Glutamatergic neuron (in vitro differentiated cells): ENCODE data around the gene BSDC1. TPM values are rescaled to one million over a fixed set of nuclear protein-coding genes. Genes with fewer than 3 reads are reported as not detected.
"Not testable (repeated sequence)": the region's sequence is repeated elsewhere in the genome, so short reads cannot be mapped to it uniquely, and the experiment has no call there.

Source experiments
- DNase-seq: peaks from one replicate; pipeline ENCODE4 v3.0.0; 2022
- H3K27ac Mint-ChIP-seq: one replicate; pipeline ENCODE4 v1.8.0; 2020; ENCODE audit warnings: mild to moderate bottlenecking, mixed read lengths, inconsistent platforms; ENCODE audit not compliant: unreplicated experiment
- H3K27me3 Mint-ChIP-seq: one replicate; pipeline ENCODE4 v1.8.0; 2020; ENCODE audit warnings: mild to moderate bottlenecking, moderate library complexity, mixed read lengths, inconsistent platforms; ENCODE audit not compliant: unreplicated experiment
- H3K36me3 Mint-ChIP-seq: one replicate; pipeline ENCODE4 v1.8.0; 2020; ENCODE audit warnings: mild to moderate bottlenecking, mixed read lengths, inconsistent platforms; ENCODE audit not compliant: unreplicated experiment
- H3K4me1 Mint-ChIP-seq: one replicate; pipeline ENCODE4 v1.8.0; 2020; ENCODE audit warnings: mild to moderate bottlenecking, low read depth, mixed read lengths, inconsistent platforms; ENCODE audit not compliant: unreplicated experiment
- H3K4me3 Mint-ChIP-seq: one replicate; pipeline ENCODE4 v1.8.0; 2020; ENCODE audit warnings: mild to moderate bottlenecking, mixed read lengths, inconsistent platforms; ENCODE audit not compliant: unreplicated experiment
- H3K9me3 Mint-ChIP-seq: one replicate; pipeline ENCODE4 v1.8.0; 2020; ENCODE audit warnings: mild to moderate bottlenecking, moderate library complexity, mixed read lengths, inconsistent platforms; ENCODE audit not compliant: unreplicated experiment
- CTCF ChIP-seq: fragments of 200-600 bp; sonication (generic); IDR thresholded peaks from one replicate; pipeline ENCODE4 v1.5.0; 2021; ENCODE audit not compliant: partially characterized antibody, unreplicated experiment
- total RNA-seq: library from RNA; stranded (reverse); fragmentation: NEBNext Ultra II Directional; extraction: Animal tissue kit (Norgen Biotek cat#: 25700); gene quantifications from one replicate; pipeline ENCODE4 v1.2.1, GENCODE V29; 2021; ENCODE audit not compliant: unreplicated experiment

BSDC1 gene
- total RNA-seq, 1 donor from 2014 or later, result 161 TPM

- Mint-ChIP-seq H3K27ac (no peak overlapping the region), H3K27me3 (peaks cover 32% of the 10 kb centered on the region), H3K36me3 (peaks cover 9% of the 10 kb centered on the region), H3K9me3 (peaks cover 20% of the 10 kb centered on the region), H3K4me3 (no peak overlapping the region), H3K4me1 (peaks cover 35% of the 10 kb centered on the region)
- DNase-seq, result no peak
- TF ChIP-seq CTCF, result no peak
Measured at GRCh38 chr1:32358435-32358834, 35.8 kb downstream of the BSDC1 start.

- Mint-ChIP-seq H3K36me3 (peaks cover 3% of the 10 kb centered on the region), H3K4me3 (no peak overlapping the region), H3K9me3 (peaks cover 16% of the 10 kb centered on the region), H3K27ac (no peak overlapping the region), H3K4me1 (peaks cover 35% of the 10 kb centered on the region), H3K27me3 (peaks cover 28% of the 10 kb centered on the region)
- DNase-seq, result no peak
- TF ChIP-seq CTCF, result no peak
Measured at GRCh38 chr1:32357614-32358013, 36.6 kb downstream of the BSDC1 start.

GRCh38 chr1:32356478-32356877 lies 37.8 kb downstream of the BSDC1 start:
- Mint-ChIP-seq H3K4me1 (peaks cover 34% of the 10 kb centered on the region), H3K4me3 (peak overlapping the region; percentile 46), H3K9me3 (peaks cover 13% of the 10 kb centered on the region), H3K27me3 (peaks cover 26% of the 10 kb centered on the region), H3K27ac (no peak overlapping the region), H3K36me3 (no peaks in the 10 kb centered on the region)
- no peak for DNase-seq
- TF ChIP-seq CTCF, result no peak

GRCh38 chr1:32355778-32356177 lies 38.5 kb downstream of the BSDC1 start:
- H3K4me1 Mint-ChIP-seq, result peaks cover 32% of the 10 kb centered on the region
- peaks cover 23% of the 10 kb centered on the region for H3K27me3 Mint-ChIP-seq
- H3K4me3 Mint-ChIP-seq, H3K27ac Mint-ChIP-seq, H3K36me3 Mint-ChIP-seq, DNase-seq: not testable (repeated sequence)
- peaks cover 10% of the 10 kb centered on the region for H3K9me3 Mint-ChIP-seq

GRCh38 chr1:32353886-32354570 lies 40.2 kb downstream of the BSDC1 start:
- TF ChIP-seq CTCF, result no peak
- Mint-ChIP-seq H3K4me1 (peaks cover 28% of the 10 kb centered on the region), H3K27ac (peak overlapping the region; percentile 95), H3K4me3 (peak overlapping the region; percentile 70), H3K9me3 (peaks cover 7% of the 10 kb centered on the region), H3K27me3 (peaks cover 26% of the 10 kb centered on the region), H3K36me3 (no peaks in the 10 kb centered on the region)
- DNase-seq, result no peak
